ENCODE measurements around the gene ENDOV.

DNA sequence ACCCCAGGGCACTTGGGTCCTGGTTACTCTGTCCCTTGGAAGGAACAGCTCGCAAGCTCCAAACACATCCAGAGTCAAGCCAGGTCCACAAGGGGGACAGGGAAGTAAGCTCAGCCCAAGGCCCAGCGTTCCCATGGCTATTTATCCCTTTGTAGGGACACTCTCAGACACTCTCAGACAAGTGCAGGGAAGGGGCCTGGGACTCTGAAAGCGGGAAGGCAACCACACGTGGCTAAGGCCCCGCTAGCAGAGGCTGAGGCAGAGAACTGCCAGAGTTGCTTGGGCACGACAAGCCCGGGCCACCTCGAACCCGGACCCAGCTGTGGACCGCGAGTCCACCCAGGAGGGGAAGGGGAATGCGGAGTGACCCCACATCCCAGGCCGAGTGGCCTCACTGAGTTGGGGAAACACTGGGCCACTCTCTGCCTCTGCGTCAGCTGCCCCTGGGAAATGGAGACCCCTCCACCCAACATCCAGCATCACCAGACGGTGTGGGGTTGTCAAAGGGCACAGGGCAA lies 51.3 kb downstream of the ENDOV start:
- TF ChIP-seq POLR2A (IDR thresholded peaks at IDR 0.05; ENCODE audit: low read length) (no peak), GATA1 (IDR thresholded peaks at IDR 0.05; ENCODE audit: low read depth, low read length) (no peak)

Measured in erythroblast (primary cell).